HEK293T (cell line): ENCODE results near the gene PTRH1.

Experiments used
- ARNT ChIP-seq: fragments of 450-650 bp; IDR thresholded peaks from 2 replicates; pipeline ENCODE4 v1.6.1; 2017; ENCODE audit warnings: mild to moderate bottlenecking
- BHLHE40 ChIP-seq: fragments of 450-650 bp; IDR thresholded peaks from 2 replicates; pipeline ENCODE4 v1.6.1; 2016; ENCODE audit warnings: mild to moderate bottlenecking, moderate library complexity, borderline replicate concordance
- CTBP1 ChIP-seq: fragments of 450-650 bp; IDR thresholded peaks from 2 replicates; pipeline ENCODE4 v1.6.1; 2016; ENCODE audit warnings: borderline replicate concordance
- ELF4 ChIP-seq: fragments of 450-650 bp; IDR thresholded peaks from 2 replicates; pipeline ENCODE4 v1.6.1; 2017; ENCODE audit warnings: antibody characterized with exemption
- FOXK2 ChIP-seq: fragments of 450-650 bp; IDR thresholded peaks from 2 replicates; pipeline ENCODE4 v1.6.1; 2016; ENCODE audit warnings: mild to moderate bottlenecking
- FOXM1 ChIP-seq: fragments of 450-650 bp; IDR thresholded peaks from 2 replicates; pipeline ENCODE4 v1.6.1; 2017; ENCODE audit warnings: mild to moderate bottlenecking, borderline replicate concordance
- HDGF ChIP-seq: fragments of 450-650 bp; IDR thresholded peaks from 2 replicates; pipeline ENCODE4 v1.6.1; 2017; ENCODE audit warnings: antibody characterized with exemption, borderline replicate concordance
- L3MBTL2 ChIP-seq: fragments of 450-650 bp; conservative IDR thresholded peaks from 2 replicates; pipeline ENCODE4 v1.6.1; 2016; ENCODE audit warnings: mild to moderate bottlenecking
- LEF1 ChIP-seq: fragments of 450-650 bp; IDR thresholded peaks from 2 replicates; pipeline ENCODE4 v1.6.1; 2017; ENCODE audit warnings: mild to moderate bottlenecking, borderline replicate concordance
- NFRKB ChIP-seq: fragments of 450-650 bp; IDR thresholded peaks from 2 replicates; pipeline ENCODE4 v1.6.1; 2016; ENCODE audit warnings: mild to moderate bottlenecking, moderate library complexity
- PKNOX1 ChIP-seq: fragments of 450-650 bp; IDR thresholded peaks from 2 replicates; pipeline ENCODE4 v1.6.1; 2016
- SP1 ChIP-seq: fragments of 450-650 bp; IDR thresholded peaks from 2 replicates; pipeline ENCODE4 v1.6.1; 2017
- SUZ12 ChIP-seq: fragments of 450-650 bp; IDR thresholded peaks from 2 replicates; pipeline ENCODE4 v1.6.1; 2016; ENCODE audit warnings: mild to moderate bottlenecking
- TARDBP ChIP-seq: fragments of 450-650 bp; IDR thresholded peaks from 2 replicates; pipeline ENCODE4 v1.6.1; 2016

- TF ChIP-seq PKNOX1 (no peak), TARDBP (no peak), FOXM1 (no peak), SUZ12 (no peak), L3MBTL2 (no peak), FOXK2 (no peak), ARNT (no peak), SP1 (no peak), NFRKB (no peak), BHLHE40 (no peak), HDGF (no peak), ELF4 (no peak), LEF1 (no peak), CTBP1 (no peak)
Observed at GRCh38 chr9:127664324-127664677, 51.2 kb downstream of the PTRH1 start.
